Measurements from ENCODE around the gene BOK. TPM values are rescaled to one million over a fixed set of nuclear protein-coding genes. Genes with fewer than 3 reads are reported as not detected.
A peak's percentile ranks its signal among the peaks of the same experiment; 100 is the strongest.

BOK gene
- total and polyA plus RNA-seq, 2 of the 13 experiments (the other 11 are each of a cell fraction or from before 2014, with no cell fraction given) = 35.5 to 39.2 TPM

- TF ChIP-seq FOSL1 (CRISPR knock-in tag; IDR thresholded peaks at IDR 0.05; ENCODE audit: borderline replicate concordance) (no peak), ZNF709 (CRISPR knock-in tag; IDR thresholded peaks at IDR 0.05) (no peak), TRIM22 (IDR thresholded peaks at IDR 0.05) (no peak), ZNF292 (CRISPR knock-in tag; IDR thresholded peaks at IDR 0.05; ENCODE audit: borderline replicate concordance, low read depth) (no peak), ZNF773 (CRISPR knock-in tag; IDR thresholded peaks at IDR 0.05; ENCODE audit: borderline replicate concordance) (0 out of 2 replicates have a peak, but pooled peaks have one; percentile 45), MIER3 (CRISPR knock-in tag; IDR thresholded peaks at IDR 0.05; ENCODE audit: borderline replicate concordance) (no peak), JUNB (CRISPR knock-in tag; IDR thresholded peaks at IDR 0.05; ENCODE audit: borderline replicate concordance) (no peak), REXO4 (CRISPR knock-in tag; IDR thresholded peaks at IDR 0.05; ENCODE audit: borderline replicate concordance) (no peak), GLI4 (CRISPR knock-in tag; IDR thresholded peaks at IDR 0.05; ENCODE audit: borderline replicate concordance) (no peak), ELF1 (CRISPR knock-in tag; IDR thresholded peaks at IDR 0.05) (no peak), ZNF644 (CRISPR knock-in tag; IDR thresholded peaks at IDR 0.05; ENCODE audit: low read depth) (no peak), ONECUT2 (CRISPR knock-in tag; IDR thresholded peaks at IDR 0.05) (no peak), ZNF33A (CRISPR knock-in tag; IDR thresholded peaks at IDR 0.05; ENCODE audit: borderline replicate concordance) (no peak), ZNF329 (CRISPR knock-in tag; IDR thresholded peaks at IDR 0.05; ENCODE audit: low read depth) (no peak), DMTF1 (CRISPR knock-in tag; IDR thresholded peaks at IDR 0.05) (no peak), EED (CRISPR knock-in tag; IDR thresholded peaks at IDR 0.05) (no peak; the same call in 1 of the 2 replicates), ATF4 (CRISPR knock-in tag; IDR thresholded peaks at IDR 0.05) (no peak), ZNF160 (CRISPR knock-in tag; IDR thresholded peaks at IDR 0.05) (no peak; the same call in 1 of the 2 replicates), ATF7-NPFF (CRISPR knock-in tag; IDR thresholded peaks at IDR 0.05; ENCODE audit: low read depth) (peak; percentile 15), ZFAT (CRISPR knock-in tag; conservative IDR thresholded peaks at IDR 0.05) (no peak), ZFP90 (CRISPR knock-in tag; IDR thresholded peaks at IDR 0.05; ENCODE audit: borderline replicate concordance) (0 out of 2 replicates have a peak, but pooled peaks have one; percentile 51), ZNF253 (CRISPR knock-in tag; IDR thresholded peaks at IDR 0.05; ENCODE audit: borderline replicate concordance) (0 out of 2 replicates have a peak, but pooled peaks have one; percentile 16), MEIS2 (CRISPR knock-in tag; IDR thresholded peaks at IDR 0.05) (peak; percentile 20; the same call in 1 of the 2 replicates), ZNF598 (CRISPR knock-in tag; IDR thresholded peaks at IDR 0.05; ENCODE audit: borderline replicate concordance) (no peak)
Measured at GRCh38 chr2:241559323-241560161, 997 bp downstream of the BOK start (continued).
